H9 (cell line): ENCODE measurements around the gene ASB18. TPM values are rescaled to one million over a fixed set of nuclear protein-coding genes. Genes with fewer than 3 reads are reported as not detected.
A peak's percentile ranks its signal among the peaks of the same experiment; 100 is the strongest.

Source experiments
- DNase-seq: peaks from one replicate; pipeline ENCODE4 v3.0.0-alpha.2; 2017
- H2AFZ ChIP-seq: one replicate; pipeline ENCODE4 v1.6.1; 2013; ENCODE audit warnings: mild to moderate bottlenecking, low read length, control low read depth, moderate library complexity
- H2AK5ac ChIP-seq: 2 replicates; pipeline ENCODE4 v1.6.1; 2013; ENCODE audit warnings: low read length, control low read depth, mixed read lengths; ENCODE audit not compliant: insufficient read length
- H2BK120ac ChIP-seq: one replicate; pipeline ENCODE4 v1.6.1; 2013; ENCODE audit warnings: low read depth, mild to moderate bottlenecking, low read length, control low read depth, inconsistent platforms; ENCODE audit not compliant: poor library complexity, severe bottlenecking
- H2BK12ac ChIP-seq: 2 replicates; pipeline ENCODE4 v1.6.1; 2013; ENCODE audit warnings: low read length, control low read depth, mixed read lengths, low read depth; ENCODE audit not compliant: insufficient read length
- H2BK15ac ChIP-seq: 2 replicates; pipeline ENCODE4 v1.6.1; 2013; ENCODE audit warnings: low read depth, low read length, control low read depth
- H2BK20ac ChIP-seq: one replicate; pipeline ENCODE4 v1.6.1; 2013; ENCODE audit warnings: low read depth, mild to moderate bottlenecking, low read length, control low read depth, inconsistent platforms; ENCODE audit not compliant: poor library complexity, severe bottlenecking
- H2BK5ac ChIP-seq: 2 replicates; pipeline ENCODE4 v1.6.1; 2013; ENCODE audit warnings: low read length, control low read depth, mixed read lengths; ENCODE audit not compliant: insufficient read length
- H3K14ac ChIP-seq: 2 replicates; pipeline ENCODE4 v1.6.1; 2013; ENCODE audit warnings: low read length, control low read depth; ENCODE audit not compliant: insufficient read depth
- H3K18ac ChIP-seq: 2 replicates; pipeline ENCODE4 v1.6.1; 2013; ENCODE audit warnings: low read depth, mild to moderate bottlenecking, mixed read lengths, low read length, control low read depth; ENCODE audit not compliant: insufficient read length
- H3K23ac ChIP-seq: 2 replicates; pipeline ENCODE4 v1.6.1; 2013; ENCODE audit warnings: low read length, control low read depth, mixed read lengths, low read depth; ENCODE audit not compliant: insufficient read length
- H3K23me2 ChIP-seq: 2 replicates; pipeline ENCODE4 v1.6.1; 2013; ENCODE audit warnings: low read depth, mild to moderate bottlenecking, mixed read lengths, low read length, control low read depth; ENCODE audit not compliant: insufficient read length, poor library complexity, severe bottlenecking
- H3K27ac ChIP-seq: 2 replicates; pipeline ENCODE4 v1.5.1; 2013; ENCODE audit warnings: low read length, control low read depth, mixed read lengths, low read depth; ENCODE audit not compliant: insufficient read length
- H3K27me3 ChIP-seq: 2 replicates; pipeline ENCODE4 v1.6.1; 2013; ENCODE audit warnings: low read length, control low read depth, inconsistent platforms; ENCODE audit not compliant: insufficient read depth
- H3K4ac ChIP-seq: 2 replicates; pipeline ENCODE4 v1.6.1; 2013; ENCODE audit warnings: low read depth, mild to moderate bottlenecking, control low read depth, inconsistent platforms, low read length, moderate library complexity
- H3K4me1 ChIP-seq: 2 replicates; pipeline ENCODE4 v1.6.1; 2013; ENCODE audit warnings: low read length, control low read depth, inconsistent platforms; ENCODE audit not compliant: insufficient read depth
- H3K4me2 ChIP-seq: 2 replicates; pipeline ENCODE4 v1.6.1; 2013; ENCODE audit warnings: low read length, control low read depth, mixed read lengths; ENCODE audit not compliant: insufficient read length, insufficient read depth
- H3K56ac ChIP-seq: 2 replicates; pipeline ENCODE4 v1.6.1; 2013; ENCODE audit warnings: low read depth, mild to moderate bottlenecking, mixed read lengths, low read length, control low read depth; ENCODE audit not compliant: insufficient read length
- H3K79me1 ChIP-seq: 2 replicates; pipeline ENCODE4 v1.6.1; 2013; ENCODE audit warnings: low read depth, mild to moderate bottlenecking, moderate library complexity, low read length, control low read depth, inconsistent platforms; ENCODE audit not compliant: insufficient read depth, poor library complexity, severe bottlenecking
- H3K79me2 ChIP-seq: 2 replicates; pipeline ENCODE4 v1.6.1; 2013; ENCODE audit warnings: low read length, control low read depth, inconsistent platforms; ENCODE audit not compliant: insufficient read depth
- H3K9ac ChIP-seq: 2 replicates; pipeline ENCODE4 v1.6.1; 2013; ENCODE audit warnings: low read length, control low read depth, mixed read lengths; ENCODE audit not compliant: insufficient read length; ENCODE audit errors: extremely low read depth
- H3K9me3 ChIP-seq: one replicate; pipeline ENCODE4 v1.6.1; 2013; ENCODE audit warnings: low read depth, low read length, inconsistent platforms; ENCODE audit not compliant: control insufficient read depth
- H3T11ph ChIP-seq: one replicate; pipeline ENCODE4 v1.6.1; 2013; ENCODE audit warnings: mild to moderate bottlenecking, low read length, control low read depth, inconsistent platforms
- H4K20me1 ChIP-seq: one replicate; pipeline ENCODE4 v1.6.1; 2013; ENCODE audit not compliant: control insufficient read depth, insufficient read length, insufficient read depth
- H4K5ac ChIP-seq: 2 replicates; pipeline ENCODE4 v1.6.1; 2013; ENCODE audit warnings: low read depth, mild to moderate bottlenecking, mixed read lengths, low read length, control low read depth; ENCODE audit not compliant: insufficient read length
- H4K8ac ChIP-seq: replicated peaks from 2 replicates; pipeline ENCODE4 v1.6.1; 2013; ENCODE audit warnings: low read length, control low read depth, mixed read lengths, low read depth; ENCODE audit not compliant: insufficient read length
- H4K91ac ChIP-seq: 2 replicates; pipeline ENCODE4 v1.6.1; 2013; ENCODE audit warnings: low read depth, mild to moderate bottlenecking, moderate library complexity, mixed read lengths, low read length, control low read depth; ENCODE audit not compliant: insufficient read length
- H3K27ac Mint-ChIP-seq, 3 experiments: 2 replicates in 2 of 3; 3 replicates in 1 of 3; pipeline ENCODE4 v1.8.0; 2020 to 2021; ENCODE audit warnings: mixed read lengths in 3 of 3, mild to moderate bottlenecking in 1 of 3, moderate library complexity in 1 of 3
- H3K27me3 Mint-ChIP-seq: 2 replicates; pipeline ENCODE4 v1.8.0; 2021; ENCODE audit warnings: low read depth, mild to moderate bottlenecking, moderate library complexity, mixed read lengths
- H3K36me3 Mint-ChIP-seq, 3 experiments: 2 replicates in 2 of 3; 3 replicates in 1 of 3; pipeline ENCODE4 v1.8.0; 2020 to 2021; ENCODE audit warnings: low read depth in 3 of 3, mixed read lengths in 3 of 3; ENCODE audit not compliant: insufficient read depth in 1 of 3
- H3K4me1 Mint-ChIP-seq, 2 experiments: 2 replicates each; pipeline ENCODE4 v1.8.0; 2020; ENCODE audit warnings: mixed read lengths in 2 of 2
- H3K4me3 Mint-ChIP-seq, 2 experiments: 2 replicates in 1 of 2; 3 replicates in 1 of 2; pipeline ENCODE4 v1.8.0; 2020 to 2021; ENCODE audit warnings: mild to moderate bottlenecking in 2 of 2, mixed read lengths in 2 of 2, moderate library complexity in 1 of 2
- H3K9me3 Mint-ChIP-seq, 2 experiments: 2 replicates in 1 of 2; 3 replicates in 1 of 2; pipeline ENCODE4 v1.8.0; 2020; ENCODE audit warnings: mild to moderate bottlenecking in 2 of 2, mixed read lengths in 2 of 2, moderate library complexity in 1 of 2
- WGBS: extraction: QIAGEN DNeasy Blood & Tissue Kit; methylation state at CpG from one replicate; pipeline ENCODE4 v1.1.7; 2013; ENCODE audit warnings: missing lambda C conversion rate, low lambda C conversion rate, mixed read lengths; ENCODE audit not compliant: insufficient read length; ENCODE audit errors: extremely low coverage; 5-methylcytosine and 5-hydroxymethylcytosine counted together
- total RNA-seq: library from RNA; stranded (reverse); gene quantifications from 2 replicates; pipeline ENCODE4 v1.2.1, GENCODE V29; 2021
- TF ChIP-seq, protein P1 (sequence below): fragments of 200-600 bp; sonication (generic); conservative IDR thresholded peaks from 3 replicates; pipeline ENCODE4 v1.8.0; 2021; ENCODE audit warnings: antibody characterized with exemption, mild to moderate bottlenecking

Gene ASB18
- total RNA-seq, 1 experiment from 2014 or later, result not detected

DNA sequence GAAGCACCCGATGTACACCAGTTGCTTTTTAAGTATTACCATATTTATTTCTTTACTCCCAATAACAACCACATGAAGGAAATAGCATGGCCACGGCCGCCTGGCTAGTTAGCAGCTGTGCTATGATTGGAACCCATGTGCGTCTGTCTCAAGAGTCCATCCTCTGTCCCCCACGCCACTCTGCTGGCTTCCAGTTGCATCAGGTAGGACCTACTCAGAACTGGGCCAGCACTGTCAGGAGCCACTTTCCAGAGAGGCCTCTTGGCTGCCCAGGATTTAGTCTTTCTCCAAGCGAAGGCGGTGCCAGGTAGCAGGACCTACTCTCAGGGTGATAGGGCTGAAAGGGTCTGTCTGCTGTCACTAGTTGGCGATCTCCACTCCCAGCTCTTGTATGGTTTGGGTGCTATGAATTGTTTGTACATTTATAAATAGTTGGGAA lies 22.1 kb downstream of the ASB18 start:
- Histone ChIP-seq H3K79me1 (no peaks in the 10 kb centered on the region), H3T11ph (no peak overlapping the region), H3K79me2 (no peaks in the 10 kb centered on the region), H4K91ac (no peak overlapping the region), H3K23ac (no peak overlapping the region), H3K27me3 (peaks cover 7% of the 10 kb centered on the region; the same call in 1 of the 2 replicates), H2BK120ac (no peak overlapping the region), H3K56ac (no peak overlapping the region), H3K14ac (no peak overlapping the region), H2BK20ac (no peak overlapping the region), H3K9ac (no peak overlapping the region), H2AFZ (no peak overlapping the region), H4K20me1 (peaks cover 4% of the 10 kb centered on the region), H2BK5ac (no peak overlapping the region), H3K4ac (no peak overlapping the region), H2BK15ac (no peak overlapping the region), H3K4me1 (no peaks in the 10 kb centered on the region; the same call in 1 of the 2 replicates), H3K27ac (no peak overlapping the region), H4K5ac (no peak overlapping the region), H3K23me2 (no peaks in the 10 kb centered on the region), H2BK12ac (no peak overlapping the region), H4K8ac (no peak overlapping the region), H2AK5ac (no peak overlapping the region), H3K18ac (peak overlapping the region; percentile 22), H3K4me2 (no peak overlapping the region), H3K9me3 (no peaks in the 10 kb centered on the region)
- no peak overlapping the region for H3K27ac Mint-ChIP-seq
- DNase-seq, result no peak
- TF ChIP-seq, protein P1, sequence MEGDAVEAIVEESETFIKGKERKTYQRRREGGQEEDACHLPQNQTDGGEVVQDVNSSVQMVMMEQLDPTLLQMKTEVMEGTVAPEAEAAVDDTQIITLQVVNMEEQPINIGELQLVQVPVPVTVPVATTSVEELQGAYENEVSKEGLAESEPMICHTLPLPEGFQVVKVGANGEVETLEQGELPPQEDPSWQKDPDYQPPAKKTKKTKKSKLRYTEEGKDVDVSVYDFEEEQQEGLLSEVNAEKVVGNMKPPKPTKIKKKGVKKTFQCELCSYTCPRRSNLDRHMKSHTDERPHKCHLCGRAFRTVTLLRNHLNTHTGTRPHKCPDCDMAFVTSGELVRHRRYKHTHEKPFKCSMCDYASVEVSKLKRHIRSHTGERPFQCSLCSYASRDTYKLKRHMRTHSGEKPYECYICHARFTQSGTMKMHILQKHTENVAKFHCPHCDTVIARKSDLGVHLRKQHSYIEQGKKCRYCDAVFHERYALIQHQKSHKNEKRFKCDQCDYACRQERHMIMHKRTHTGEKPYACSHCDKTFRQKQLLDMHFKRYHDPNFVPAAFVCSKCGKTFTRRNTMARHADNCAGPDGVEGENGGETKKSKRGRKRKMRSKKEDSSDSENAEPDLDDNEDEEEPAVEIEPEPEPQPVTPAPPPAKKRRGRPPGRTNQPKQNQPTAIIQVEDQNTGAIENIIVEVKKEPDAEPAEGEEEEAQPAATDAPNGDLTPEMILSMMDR, result no peak
- no peak overlapping the region for H3K4me3 Mint-ChIP-seq
- no CpG with 5 or more reads among the region's 8 CpGs for WGBS
- peaks cover 28% of the 10 kb centered on the region in 2 experiments for H3K4me1 Mint-ChIP-seq
- peaks cover 0 to 3% of the 10 kb centered on the region in 2 experiments; a peak in 1 of 5 replicates for H3K9me3 Mint-ChIP-seq
- H3K27me3 Mint-ChIP-seq, result peaks cover 61% of the 10 kb centered on the region
- H3K36me3 Mint-ChIP-seq, result peaks cover 0 to 4% (median 0%) of the 10 kb centered on the region in 3 experiments; a peak in 1 of 7 replicates
